ENCODE measurements around the gene RND1.
"Not testable (repeated sequence)": the region's sequence is repeated elsewhere in the genome, so short reads cannot be mapped to it uniquely, and the experiment has no call there.

GRCh38 chr12:48854932-48855331 lies 10.7 kb downstream of the RND1 start:
- TF ChIP-seq EZH2 (IDR thresholded peaks at IDR 0.05; ENCODE audit: borderline replicate concordance, low read depth, low read length, poor library complexity, severe bottlenecking); CTCF (conservative IDR thresholded peaks at IDR 0.05; ENCODE audit: low read depth, low read length): not testable (repeated sequence)

All from A673 (cell line).